ENCODE data around the gene TIMM13.

DNA sequence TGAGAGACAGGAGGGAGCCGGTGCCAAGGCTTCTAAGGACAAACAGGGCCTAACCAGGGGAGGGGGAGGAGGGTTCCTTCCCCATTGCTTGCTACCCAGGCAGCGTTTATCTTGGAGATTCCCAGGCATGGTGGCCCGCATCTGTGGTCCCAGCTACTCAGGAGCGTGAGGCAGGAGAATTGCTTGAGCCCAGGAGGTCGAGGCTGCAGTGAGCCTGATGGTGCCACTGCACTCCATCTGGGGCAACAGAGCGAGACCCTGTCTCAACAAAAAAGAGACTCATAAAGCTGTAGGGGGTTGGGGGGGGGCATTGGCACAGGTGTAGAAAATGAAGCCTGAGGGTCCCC, 11.4 kb downstream of the TIMM13 start:
- TF ChIP-seq, protein P1, sequence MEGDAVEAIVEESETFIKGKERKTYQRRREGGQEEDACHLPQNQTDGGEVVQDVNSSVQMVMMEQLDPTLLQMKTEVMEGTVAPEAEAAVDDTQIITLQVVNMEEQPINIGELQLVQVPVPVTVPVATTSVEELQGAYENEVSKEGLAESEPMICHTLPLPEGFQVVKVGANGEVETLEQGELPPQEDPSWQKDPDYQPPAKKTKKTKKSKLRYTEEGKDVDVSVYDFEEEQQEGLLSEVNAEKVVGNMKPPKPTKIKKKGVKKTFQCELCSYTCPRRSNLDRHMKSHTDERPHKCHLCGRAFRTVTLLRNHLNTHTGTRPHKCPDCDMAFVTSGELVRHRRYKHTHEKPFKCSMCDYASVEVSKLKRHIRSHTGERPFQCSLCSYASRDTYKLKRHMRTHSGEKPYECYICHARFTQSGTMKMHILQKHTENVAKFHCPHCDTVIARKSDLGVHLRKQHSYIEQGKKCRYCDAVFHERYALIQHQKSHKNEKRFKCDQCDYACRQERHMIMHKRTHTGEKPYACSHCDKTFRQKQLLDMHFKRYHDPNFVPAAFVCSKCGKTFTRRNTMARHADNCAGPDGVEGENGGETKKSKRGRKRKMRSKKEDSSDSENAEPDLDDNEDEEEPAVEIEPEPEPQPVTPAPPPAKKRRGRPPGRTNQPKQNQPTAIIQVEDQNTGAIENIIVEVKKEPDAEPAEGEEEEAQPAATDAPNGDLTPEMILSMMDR (IDR thresholded peaks at IDR 0.05; ENCODE audit: borderline replicate concordance, extremely low read depth, low read length, poor library complexity, severe bottlenecking), result no peak
- no peak for TF ChIP-seq EZH2 (IDR thresholded peaks at IDR 0.05; ENCODE audit: borderline replicate concordance, low read depth, low read length, severe bottlenecking)
